Muscle of back (tissue), 13 donors: ENCODE results near the gene SNX4. TPM values are rescaled to one million over a fixed set of nuclear protein-coding genes. Genes with fewer than 3 reads are reported as not detected.
"Not testable (repeated sequence)": the region's sequence is repeated elsewhere in the genome, so short reads cannot be mapped to it uniquely, and the experiment has no call there.

ENCODE experiments used
- DNase-seq, 3 donors: peaks; one replicate each; pipeline versions ENCODE4 v3.0.0 to v3.0.0-alpha.2; 2013
- long read RNA-seq, 9 donors: transcript quantifications; one replicate each; lab custom pipeline, GENCODE V29; 2026
- polyA plus RNA-seq, 10 donors: library from polyadenylated mRNA; unstranded; fragments of 120-200 nt; gene quantifications; one replicate each; pipeline ENCODE4 v1.2.1, GENCODE V29; 2013; ENCODE audit not compliant: insufficient read length in 10 of 10

Gene SNX4
- polyA plus RNA-seq, result 10 to 100 TPM; 34.7 to 43.1 (median 37.6) TPM
- long read RNA-seq, donor 1, transcript SNX4-201 (14 exons, 2,513 nt), result major isoform, 10 of 10 reads
- long read RNA-seq, donor 1, partial matches to known transcripts, result 0 of 10 reads
- long read RNA-seq, donor 1, other reads (novel, unspliced or antisense), result 0 of 10 reads
- long read RNA-seq, donor 2, transcript SNX4-201 (14 exons, 2,513 nt), result major isoform, 9 of 9 reads
- long read RNA-seq, donor 2, partial matches to known transcripts, result 0 of 9 reads
- long read RNA-seq, donor 2, other reads (novel, unspliced or antisense), result 0 of 9 reads
- long read RNA-seq, donor 3, result 0 reads
- long read RNA-seq, donor 4, transcript SNX4-201 (14 exons, 2,513 nt), result major isoform, 8 of 8 reads
- long read RNA-seq, donor 4, partial matches to known transcripts, result 0 of 8 reads
- long read RNA-seq, donor 4, other reads (novel, unspliced or antisense), result 0 of 8 reads
- long read RNA-seq, donor 5, transcript SNX4-201 (14 exons, 2,513 nt), result major isoform, 7 of 7 reads
- long read RNA-seq, donor 5, partial matches to known transcripts, result 0 of 7 reads
- long read RNA-seq, donor 5, other reads (novel, unspliced or antisense), result 0 of 7 reads
- long read RNA-seq, donor 6, transcript SNX4-201 (14 exons, 2,513 nt), result major isoform, 6 of 11 reads
- long read RNA-seq, donor 6, partial matches to known transcripts, result 5 of 11 reads
- long read RNA-seq, donor 6, other reads (novel, unspliced or antisense), result 0 of 11 reads
- long read RNA-seq, donor 7, partial matches to known transcripts, result 0 of 3 reads
- long read RNA-seq, donor 7, other reads (novel, unspliced or antisense), result 0 of 3 reads
- long read RNA-seq, donor 8, transcript SNX4-201 (14 exons, 2,513 nt), result major isoform, 5 of 5 reads
- long read RNA-seq, donor 8, partial matches to known transcripts, result 0 of 5 reads
- long read RNA-seq, donor 8, other reads (novel, unspliced or antisense), result 0 of 5 reads
- long read RNA-seq, donor 9, partial matches to known transcripts, result 0 of 1 reads
- long read RNA-seq, donor 9, other reads (novel, unspliced or antisense), result 0 of 1 reads

DNA sequence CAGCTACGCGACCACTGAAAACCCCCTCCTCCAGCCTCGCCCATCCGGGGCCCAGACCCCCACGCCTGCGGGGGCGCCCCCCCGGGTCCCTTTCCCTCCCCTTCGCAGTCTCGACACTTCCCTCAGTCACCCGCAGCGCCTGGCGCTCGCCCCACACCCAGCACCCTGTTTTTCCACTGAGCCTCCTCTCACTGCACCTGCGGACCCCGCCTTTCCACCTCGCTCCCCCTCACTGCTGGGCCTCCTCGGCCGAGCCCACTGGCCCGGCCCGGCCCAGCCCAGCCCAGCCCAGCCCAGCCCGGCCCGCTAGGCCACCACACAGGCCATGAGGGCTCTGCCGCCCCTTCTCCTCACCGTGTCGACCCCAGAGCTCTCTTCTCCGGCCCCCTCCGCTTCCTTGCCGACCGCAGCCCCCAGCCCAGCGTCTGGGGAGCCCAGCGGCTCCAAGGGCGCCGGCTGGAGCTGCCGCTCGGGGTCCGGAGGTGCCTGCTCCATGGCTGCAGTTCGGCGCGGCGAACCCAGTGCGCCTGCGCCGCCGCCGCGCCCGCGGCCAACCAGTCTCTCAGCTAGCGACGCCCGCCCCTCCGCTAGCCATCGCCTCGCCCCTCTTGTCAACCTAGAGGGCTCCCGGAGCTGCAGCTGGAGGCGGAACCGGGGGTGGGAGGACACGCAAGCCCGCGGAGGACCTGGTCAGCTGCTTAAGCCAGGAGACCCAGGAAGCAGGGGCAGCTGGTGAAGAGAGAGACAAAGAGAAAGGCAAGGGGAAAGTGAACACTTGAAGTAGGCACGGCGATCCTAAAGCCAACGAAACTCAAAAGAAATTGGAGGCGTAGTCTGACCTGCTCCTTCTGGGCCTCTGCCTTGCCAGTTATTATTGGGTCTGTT, at the start of gene SNX4:
Gene SNX4, minus strand, starts transcription at position 525 of the 885 bp plus-strand sequence. Its CDS starts 30 bp downstream, at position 495.
- DNase-seq, result peak; percentile 90 to 97 (median 92)

DNA sequence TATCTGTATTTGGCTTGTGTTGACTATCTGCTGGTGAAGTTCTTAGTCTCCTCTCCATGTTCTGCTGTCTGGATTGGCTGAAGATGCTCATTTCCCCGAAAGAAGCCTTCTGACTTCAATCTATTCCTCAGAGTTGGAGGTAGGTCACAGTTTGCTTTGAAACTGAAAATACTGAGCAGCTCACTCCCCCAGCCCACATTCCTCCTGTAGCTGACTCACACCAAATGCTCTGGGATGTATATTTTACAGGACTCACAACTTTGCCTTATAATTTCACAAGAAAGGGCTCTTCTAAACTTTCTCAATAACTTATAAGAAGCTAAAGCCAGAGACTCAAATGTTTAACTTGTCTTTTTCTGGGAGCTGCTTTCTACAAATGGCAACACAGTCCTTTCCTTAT, 36.3 kb upstream of the SNX4 start:
- no peak for DNase-seq

DNA sequence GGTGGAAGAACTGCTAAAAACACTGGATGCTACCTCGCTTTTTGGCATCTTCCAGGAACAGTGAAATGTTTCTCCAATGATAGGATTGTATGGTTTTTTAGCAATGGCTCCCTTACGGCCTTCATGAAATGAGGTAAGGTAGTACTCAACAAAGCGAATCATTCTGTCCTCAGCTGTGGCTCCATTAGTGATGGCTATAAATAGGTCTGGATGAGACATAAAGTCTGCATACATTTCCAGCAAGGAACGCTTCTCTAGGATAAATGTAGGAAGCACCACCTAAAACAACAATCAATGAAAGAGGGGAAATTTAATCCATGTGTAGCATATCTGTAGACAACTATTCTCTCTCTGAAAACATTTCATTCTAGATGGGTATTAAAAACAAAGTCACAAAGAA, 32.4 kb upstream of the SNX4 start:
- DNase-seq, result peak in 1 of 3 donors; percentile 20

DNA sequence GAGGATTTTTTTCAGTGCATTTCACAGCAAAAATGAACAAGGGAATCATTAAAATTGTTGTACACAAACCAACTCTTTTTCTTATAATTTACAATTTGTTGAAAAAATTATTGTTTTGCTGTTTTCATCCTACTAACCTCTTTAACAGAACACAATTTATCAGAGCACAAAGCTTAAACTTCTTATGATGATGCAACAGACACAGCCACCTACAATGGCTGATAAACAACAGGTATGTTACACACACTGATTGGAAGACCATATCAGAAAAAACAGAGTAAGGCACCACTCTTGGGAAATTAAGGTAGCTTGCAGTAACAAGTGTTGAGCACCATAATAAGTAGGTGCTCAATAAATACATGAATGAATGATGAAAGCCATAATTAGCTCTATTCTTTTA, 8.9 kb upstream of the SNX4 start:
- DNase-seq, result no peak

DNA sequence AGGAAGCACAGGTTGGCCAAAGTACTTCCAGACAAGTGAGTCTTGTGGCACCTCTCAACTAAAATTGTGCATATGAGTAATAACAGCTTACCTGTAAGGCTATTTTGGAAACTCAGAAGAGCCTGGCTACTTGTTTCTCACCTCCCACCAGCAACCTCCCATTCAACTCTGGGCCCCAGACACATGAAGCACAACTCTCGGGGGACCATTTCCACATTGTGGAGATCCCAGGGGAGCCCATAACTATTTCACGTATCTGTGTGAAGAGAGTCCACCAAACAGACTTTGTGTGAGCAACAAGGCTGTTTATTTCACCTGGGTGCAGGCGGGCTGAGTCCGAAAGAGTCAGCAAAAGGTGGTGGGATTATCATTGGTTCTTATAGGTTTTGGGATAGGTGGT, 5.2 kb upstream of the SNX4 start:
- DNase-seq, result no peak

DNA sequence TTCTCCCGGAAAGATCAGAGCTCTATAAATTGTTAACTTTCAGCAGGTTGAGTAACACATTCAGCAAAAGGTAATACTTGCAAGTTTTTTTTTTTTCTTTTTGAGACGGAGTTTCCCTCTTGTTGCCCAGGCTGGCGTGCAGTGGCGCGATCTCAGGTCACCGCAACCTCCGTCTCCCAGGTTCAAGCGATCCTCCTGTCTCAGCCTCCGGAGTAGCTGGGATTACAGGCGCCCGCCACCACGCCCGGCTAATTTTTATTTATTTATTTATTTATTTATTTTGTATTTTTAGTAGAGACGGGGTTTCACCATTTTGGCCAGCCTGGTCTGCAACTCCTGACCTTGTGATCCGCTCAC, 539 bp upstream of the SNX4 start:
- DNase-seq, result not testable (repeated sequence)

DNA sequence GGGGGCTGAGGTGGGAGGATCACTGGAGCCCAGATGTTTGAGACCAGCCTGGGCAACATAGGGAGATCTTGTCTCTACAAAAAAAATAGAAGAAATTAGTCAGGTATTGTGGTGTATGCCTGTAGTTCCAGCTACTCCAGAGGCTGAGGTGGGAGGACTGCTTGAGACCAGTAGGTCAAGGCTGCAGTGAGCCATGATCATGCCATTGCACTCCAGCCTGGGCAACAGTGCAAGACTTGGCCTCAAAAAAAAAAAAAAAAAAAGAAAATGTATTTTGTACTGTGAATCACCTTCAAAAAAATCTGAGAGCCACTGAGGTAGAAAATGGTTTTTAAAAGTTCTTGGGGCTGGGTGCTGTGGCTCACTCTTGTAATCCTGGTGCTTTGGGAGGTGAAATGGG, 4.6 kb downstream of the SNX4 start:
- DNase-seq, result no peak

- no peak for DNase-seq
Measured at GRCh38 chr3:125513490-125514115, 6.4 kb downstream of the SNX4 start.

- DNase-seq, result peak in 1 of 3 donors; percentile 24
Measured at GRCh38 chr3:125512135-125512920, 7.7 kb downstream of the SNX4 start.

- no peak for DNase-seq
Measured at GRCh38 chr3:125511420-125512118, 8.4 kb downstream of the SNX4 start.

DNA sequence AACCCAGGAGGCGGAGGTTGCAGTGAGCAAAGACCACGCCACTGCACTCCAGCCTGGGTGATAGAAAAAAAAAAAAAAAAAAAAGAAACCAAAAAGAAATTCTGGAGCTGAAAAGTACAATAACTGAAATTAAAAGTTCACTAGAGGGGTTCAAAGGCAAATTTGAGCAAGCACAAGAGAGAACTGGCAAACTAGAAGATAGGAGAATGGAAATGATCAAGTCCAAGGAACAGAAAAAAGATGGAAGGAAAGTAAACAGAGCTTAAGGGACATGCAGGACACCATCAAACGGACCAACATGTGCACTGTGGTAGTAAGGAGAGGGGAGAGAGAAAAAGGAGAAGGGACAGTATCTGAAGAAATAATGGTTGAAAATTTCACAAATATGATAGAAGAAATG, 12.9 kb downstream of the SNX4 start:
- no peak for DNase-seq

- DNase-seq, result no peak
Measured at GRCh38 chr3:125498630-125499029, 21.4 kb downstream of the SNX4 start.

DNA sequence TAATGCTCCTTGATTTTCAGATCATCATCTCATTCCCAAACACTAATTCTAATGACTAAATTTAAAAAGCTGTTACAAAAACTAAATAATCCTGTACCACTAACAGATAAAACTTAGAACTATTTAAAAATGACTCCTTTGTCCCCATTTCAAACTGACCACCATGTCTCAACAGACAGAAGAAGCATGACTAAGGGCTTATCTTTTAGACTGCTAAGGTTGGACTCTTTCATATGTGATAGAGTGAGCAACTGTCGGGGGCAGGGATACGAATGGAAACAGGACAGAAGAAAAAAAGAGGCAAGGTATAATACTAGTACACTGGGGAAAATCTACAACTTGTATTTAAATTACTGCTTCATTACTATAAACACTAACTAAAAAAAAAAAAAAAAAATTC, 23.3 kb downstream of the SNX4 start:
- no peak for DNase-seq

GRCh38 chr3:125482406-125482805, 37.6 kb downstream of the SNX4 start:
- no peak for DNase-seq

- no peak for DNase-seq
Measured at GRCh38 chr3:125481786-125482185, 38.2 kb downstream of the SNX4 start.

DNA sequence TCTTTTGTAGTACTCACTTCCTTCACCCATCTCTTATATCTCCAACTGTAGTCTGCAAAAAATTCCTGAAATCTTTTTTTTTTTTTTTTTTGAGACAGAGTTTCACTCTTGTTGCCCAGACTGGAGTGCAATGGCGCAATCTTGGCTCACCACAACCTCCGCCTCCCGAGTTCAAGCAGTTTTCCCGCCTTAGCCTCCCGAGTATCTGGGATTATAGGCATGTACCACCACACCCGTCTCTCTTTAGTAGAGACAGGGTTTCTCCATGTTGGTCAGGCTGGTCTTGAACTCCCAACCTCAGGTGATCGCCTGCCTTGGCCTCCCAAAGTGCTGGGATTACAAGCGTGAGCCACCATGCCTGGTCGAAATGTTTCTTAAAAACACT, 38.6 kb downstream of the SNX4 start:
- DNase-seq, result not testable (repeated sequence)

GRCh38 chr3:125480656-125481374, 39.2 kb downstream of the SNX4 start:
- DNase-seq, result peak in 1 of 3 donors; percentile 38

GRCh38 chr3:125479091-125479490, 40.9 kb downstream of the SNX4 start:
- no peak for DNase-seq

- DNase-seq, result peak in 1 of 3 donors; percentile 4
Measured at GRCh38 chr3:125478326-125478725, 41.7 kb downstream of the SNX4 start.
